ENCODE measurements around the gene C12orf76.
"Not testable (repeated sequence)": the region's sequence is repeated elsewhere in the genome, so short reads cannot be mapped to it uniquely, and the experiment has no call there.

Gene C12orf76

DNA sequence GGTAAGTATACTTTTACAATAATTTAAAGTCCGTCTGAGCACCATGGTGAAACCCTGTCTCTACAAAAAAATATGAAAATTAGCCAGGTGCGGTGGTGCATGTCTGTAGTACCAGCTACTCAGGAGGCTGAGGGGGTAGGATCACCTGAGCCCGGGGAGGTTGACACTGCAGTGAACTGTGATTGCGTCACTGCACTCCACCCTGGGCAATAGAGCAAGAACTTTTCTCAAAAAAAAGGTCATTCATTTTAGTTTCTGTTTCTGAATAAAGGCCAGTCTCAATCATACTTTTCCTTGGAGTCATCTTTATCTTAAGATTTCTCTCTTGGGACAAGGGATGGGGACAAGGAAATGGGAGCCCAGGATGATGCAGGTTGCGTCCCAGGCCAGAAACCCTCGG is 36.2 kb downstream of the C12orf76 start:
- Histone ChIP-seq H3K36me3 (ENCODE audit: control insufficient read depth in 2 of 2, insufficient read depth in 1 of 2, low read length in 2 of 2) (peaks cover 14 to 36% of the 10 kb centered on the region in 2 experiments), H3K9me3 (ENCODE audit: control insufficient read depth, insufficient read depth, low read depth, low read length) (no peaks in the 10 kb centered on the region), H3K27ac (ENCODE audit: extremely low read depth, low read depth, low read length) (no peak overlapping the region), H3K4me1 (ENCODE audit: control insufficient read depth, insufficient read depth, low read length) (no peaks in the 10 kb centered on the region), H3K4me3 (ENCODE audit: low read depth, low read length) (no peak overlapping the region)
- CTCF ChIA-PET, result interaction anchor here (0.9 kb wide), 1 partner anchor 12 kb away, joined by 3 read pairs; no protein-coding TSS in a partner anchor
- TF ChIP-seq, protein P1, sequence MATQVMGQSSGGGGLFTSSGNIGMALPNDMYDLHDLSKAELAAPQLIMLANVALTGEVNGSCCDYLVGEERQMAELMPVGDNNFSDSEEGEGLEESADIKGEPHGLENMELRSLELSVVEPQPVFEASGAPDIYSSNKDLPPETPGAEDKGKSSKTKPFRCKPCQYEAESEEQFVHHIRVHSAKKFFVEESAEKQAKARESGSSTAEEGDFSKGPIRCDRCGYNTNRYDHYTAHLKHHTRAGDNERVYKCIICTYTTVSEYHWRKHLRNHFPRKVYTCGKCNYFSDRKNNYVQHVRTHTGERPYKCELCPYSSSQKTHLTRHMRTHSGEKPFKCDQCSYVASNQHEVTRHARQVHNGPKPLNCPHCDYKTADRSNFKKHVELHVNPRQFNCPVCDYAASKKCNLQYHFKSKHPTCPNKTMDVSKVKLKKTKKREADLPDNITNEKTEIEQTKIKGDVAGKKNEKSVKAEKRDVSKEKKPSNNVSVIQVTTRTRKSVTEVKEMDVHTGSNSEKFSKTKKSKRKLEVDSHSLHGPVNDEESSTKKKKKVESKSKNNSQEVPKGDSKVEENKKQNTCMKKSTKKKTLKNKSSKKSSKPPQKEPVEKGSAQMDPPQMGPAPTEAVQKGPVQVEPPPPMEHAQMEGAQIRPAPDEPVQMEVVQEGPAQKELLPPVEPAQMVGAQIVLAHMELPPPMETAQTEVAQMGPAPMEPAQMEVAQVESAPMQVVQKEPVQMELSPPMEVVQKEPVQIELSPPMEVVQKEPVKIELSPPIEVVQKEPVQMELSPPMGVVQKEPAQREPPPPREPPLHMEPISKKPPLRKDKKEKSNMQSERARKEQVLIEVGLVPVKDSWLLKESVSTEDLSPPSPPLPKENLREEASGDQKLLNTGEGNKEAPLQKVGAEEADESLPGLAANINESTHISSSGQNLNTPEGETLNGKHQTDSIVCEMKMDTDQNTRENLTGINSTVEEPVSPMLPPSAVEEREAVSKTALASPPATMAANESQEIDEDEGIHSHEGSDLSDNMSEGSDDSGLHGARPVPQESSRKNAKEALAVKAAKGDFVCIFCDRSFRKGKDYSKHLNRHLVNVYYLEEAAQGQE (tag by site-specific recombination; IDR thresholded peaks at IDR 0.05), result no peak
- TF ChIP-seq ZBTB48 (tag by site-specific recombination; IDR thresholded peaks at IDR 0.05), result no peak
- POLR2A ChIA-PET, result no interaction called here

DNA sequence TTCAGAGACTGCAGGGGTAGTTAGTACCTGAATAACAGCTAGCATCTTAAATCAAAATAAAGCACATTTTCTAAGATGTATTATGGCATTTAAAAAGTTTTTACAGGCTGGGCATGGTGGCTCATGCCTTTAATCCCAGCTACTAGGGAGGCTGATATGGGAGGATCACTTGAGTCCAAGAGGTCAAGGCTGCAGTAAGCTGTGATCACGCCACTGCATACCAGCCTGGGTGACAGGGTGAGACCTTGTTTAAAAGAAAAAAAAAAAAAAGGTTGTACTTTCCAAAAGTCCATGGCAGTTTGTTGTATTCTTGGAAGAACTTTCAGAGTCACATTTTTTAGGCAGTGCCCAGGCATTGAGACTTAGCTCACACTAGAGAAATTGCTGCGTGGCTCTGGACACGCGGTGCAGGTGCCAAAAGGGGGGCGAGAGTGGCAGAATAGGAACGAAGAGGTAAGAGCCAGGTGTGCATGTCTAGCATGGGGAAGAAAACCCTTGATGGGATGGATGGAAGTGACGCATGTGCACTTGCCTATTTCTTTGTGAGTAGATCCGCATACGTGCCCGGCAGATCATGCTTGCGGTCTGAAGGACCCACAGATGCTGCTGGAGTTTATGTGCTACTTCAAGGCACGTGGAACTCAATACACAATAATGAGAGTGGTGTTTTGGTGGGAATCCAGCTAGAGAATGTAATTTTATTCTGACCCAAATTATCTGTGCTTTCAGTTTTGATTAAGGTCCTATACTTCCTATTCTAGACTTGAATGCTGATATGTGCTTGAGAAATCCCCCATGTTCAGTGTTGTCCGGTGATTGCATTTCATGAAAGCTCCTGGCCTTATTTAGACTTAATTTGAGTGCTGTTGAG is 37.2 kb downstream of the C12orf76 start:
- ChIA-PET POLR2A (interaction anchor here (1.3 kb wide), 1 partner anchor 13 kb away, joined by 7 read pairs; the partner anchor contains the start of gene ANKRD13A), CTCF (no interaction called here)
- Histone ChIP-seq H3K9me3 (ENCODE audit: control insufficient read depth, insufficient read depth, low read depth, low read length) (no peaks in the 10 kb centered on the region), H3K36me3 (ENCODE audit: control insufficient read depth in 2 of 2, insufficient read depth in 1 of 2, low read length in 2 of 2) (peaks cover 10 to 29% of the 10 kb centered on the region in 2 experiments), H3K4me1 (ENCODE audit: control insufficient read depth, insufficient read depth, low read length) (no peaks in the 10 kb centered on the region), H3K4me3 (ENCODE audit: low read depth, low read length) (no peak overlapping the region), H3K27ac (ENCODE audit: extremely low read depth, low read depth, low read length) (no peak overlapping the region)
- no peak for TF ChIP-seq ZNF350 (tag by site-specific recombination; IDR thresholded peaks at IDR 0.05)
- no peak for TF ChIP-seq ZNF10 (tag by site-specific recombination; IDR thresholded peaks at IDR 0.05)
- TF ChIP-seq ZNF266 (tag by site-specific recombination; IDR thresholded peaks at IDR 0.05; ENCODE audit: low read depth), result no peak
- no peak for TF ChIP-seq ZNF423 (tag by site-specific recombination; IDR thresholded peaks at IDR 0.05)
- TF ChIP-seq, protein P2, sequence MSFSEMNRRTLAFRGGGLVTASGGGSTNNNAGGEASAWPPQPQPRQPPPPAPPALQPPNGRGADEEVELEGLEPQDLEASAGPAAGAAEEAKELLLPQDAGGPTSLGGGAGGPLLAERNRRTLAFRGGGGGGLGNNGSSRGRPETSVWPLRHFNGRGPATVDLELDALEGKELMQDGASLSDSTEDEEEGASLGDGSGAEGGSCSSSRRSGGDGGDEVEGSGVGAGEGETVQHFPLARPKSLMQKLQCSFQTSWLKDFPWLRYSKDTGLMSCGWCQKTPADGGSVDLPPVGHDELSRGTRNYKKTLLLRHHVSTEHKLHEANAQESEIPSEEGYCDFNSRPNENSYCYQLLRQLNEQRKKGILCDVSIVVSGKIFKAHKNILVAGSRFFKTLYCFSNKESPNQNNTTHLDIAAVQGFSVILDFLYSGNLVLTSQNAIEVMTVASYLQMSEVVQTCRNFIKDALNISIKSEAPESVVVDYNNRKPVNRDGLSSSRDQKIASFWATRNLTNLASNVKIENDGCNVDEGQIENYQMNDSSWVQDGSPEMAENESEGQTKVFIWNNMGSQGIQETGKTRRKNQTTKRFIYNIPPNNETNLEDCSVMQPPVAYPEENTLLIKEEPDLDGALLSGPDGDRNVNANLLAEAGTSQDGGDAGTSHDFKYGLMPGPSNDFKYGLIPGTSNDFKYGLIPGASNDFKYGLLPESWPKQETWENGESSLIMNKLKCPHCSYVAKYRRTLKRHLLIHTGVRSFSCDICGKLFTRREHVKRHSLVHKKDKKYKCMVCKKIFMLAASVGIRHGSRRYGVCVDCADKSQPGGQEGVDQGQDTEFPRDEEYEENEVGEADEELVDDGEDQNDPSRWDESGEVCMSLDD (tag by site-specific recombination; IDR thresholded peaks at IDR 0.05), result no peak
- no peak for TF ChIP-seq WT1 (tag by site-specific recombination; IDR thresholded peaks at IDR 0.05)
- TF ChIP-seq ZNF211 (tag by site-specific recombination; IDR thresholded peaks at IDR 0.05; ENCODE audit: low read depth), result no peak
- no peak for TF ChIP-seq FEZF1 (tag by site-specific recombination; IDR thresholded peaks at IDR 0.05)
- TF ChIP-seq, protein P3, sequence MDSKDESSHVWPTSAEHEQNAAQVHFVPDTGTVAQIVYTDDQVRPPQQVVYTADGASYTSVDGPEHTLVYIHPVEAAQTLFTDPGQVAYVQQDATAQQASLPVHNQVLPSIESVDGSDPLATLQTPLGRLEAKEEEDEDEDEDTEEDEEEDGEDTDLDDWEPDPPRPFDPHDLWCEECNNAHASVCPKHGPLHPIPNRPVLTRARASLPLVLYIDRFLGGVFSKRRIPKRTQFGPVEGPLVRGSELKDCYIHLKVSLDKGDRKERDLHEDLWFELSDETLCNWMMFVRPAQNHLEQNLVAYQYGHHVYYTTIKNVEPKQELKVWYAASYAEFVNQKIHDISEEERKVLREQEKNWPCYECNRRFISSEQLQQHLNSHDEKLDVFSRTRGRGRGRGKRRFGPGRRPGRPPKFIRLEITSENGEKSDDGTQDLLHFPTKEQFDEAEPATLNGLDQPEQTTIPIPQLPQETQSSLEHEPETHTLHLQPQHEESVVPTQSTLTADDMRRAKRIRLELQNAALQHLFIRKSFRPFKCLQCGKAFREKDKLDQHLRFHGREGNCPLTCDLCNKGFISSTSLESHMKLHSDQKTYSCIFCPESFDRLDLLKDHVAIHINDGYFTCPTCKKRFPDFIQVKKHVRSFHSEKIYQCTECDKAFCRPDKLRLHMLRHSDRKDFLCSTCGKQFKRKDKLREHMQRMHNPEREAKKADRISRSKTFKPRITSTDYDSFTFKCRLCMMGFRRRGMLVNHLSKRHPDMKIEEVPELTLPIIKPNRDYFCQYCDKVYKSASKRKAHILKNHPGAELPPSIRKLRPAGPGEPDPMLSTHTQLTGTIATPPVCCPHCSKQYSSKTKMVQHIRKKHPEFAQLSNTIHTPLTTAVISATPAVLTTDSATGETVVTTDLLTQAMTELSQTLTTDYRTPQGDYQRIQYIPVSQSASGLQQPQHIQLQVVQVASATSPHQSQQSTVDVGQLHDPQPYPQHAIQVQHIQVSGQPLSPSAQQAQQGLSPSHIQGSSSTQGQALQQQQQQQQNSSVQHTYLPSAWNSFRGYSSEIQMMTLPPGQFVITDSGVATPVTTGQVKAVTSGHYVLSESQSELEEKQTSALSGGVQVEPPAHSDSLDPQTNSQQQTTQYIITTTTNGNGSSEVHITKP (tag by site-specific recombination; IDR thresholded peaks at IDR 0.05), result no peak
- TF ChIP-seq, protein P1 (tag by site-specific recombination; IDR thresholded peaks at IDR 0.05), result no peak
- TF ChIP-seq ZNF416 (tag by site-specific recombination; IDR thresholded peaks at IDR 0.05), result no peak

DNA sequence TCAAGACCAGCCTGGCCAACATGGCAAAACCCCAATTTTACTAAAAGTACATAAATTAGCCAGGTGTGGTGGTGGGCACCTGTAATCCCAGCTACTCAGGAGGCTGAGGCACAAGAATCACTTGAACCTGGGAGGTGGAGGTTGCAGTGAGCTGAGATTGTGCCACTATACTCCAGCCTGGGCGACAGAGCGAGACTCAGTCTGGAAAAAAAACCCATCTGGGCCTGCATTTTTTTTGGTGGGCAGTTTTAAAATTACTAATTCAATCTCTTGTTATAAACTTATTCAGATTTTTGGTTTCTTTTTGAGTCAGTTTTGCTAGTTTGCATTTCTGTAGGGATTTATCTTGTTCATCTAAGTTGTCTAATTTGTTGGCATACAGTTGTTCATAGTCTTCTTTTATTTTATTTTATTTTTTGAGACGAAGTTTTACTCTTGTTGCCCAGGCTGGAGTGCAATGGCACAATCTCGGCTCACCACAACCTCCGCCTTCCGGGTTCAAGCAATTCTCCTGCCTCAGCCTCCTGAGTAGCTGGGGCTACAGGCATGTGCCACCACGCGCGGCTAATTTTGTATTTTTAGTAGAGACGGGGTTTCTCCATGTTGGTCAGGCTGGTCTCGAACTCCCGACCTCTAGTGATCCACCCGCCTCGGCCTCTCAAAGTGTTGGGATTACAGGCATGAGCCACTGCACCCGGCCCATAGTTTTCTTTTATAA is 39.5 kb downstream of the C12orf76 start:
- H3K4me3 ChIP-seq (ENCODE audit: low read depth, low read length); H3K9me3 ChIP-seq (ENCODE audit: control insufficient read depth, insufficient read depth, low read depth, low read length); H3K4me1 ChIP-seq (ENCODE audit: control insufficient read depth, insufficient read depth, low read length); H3K27ac ChIP-seq (ENCODE audit: extremely low read depth, low read depth, low read length); CTCF ChIA-PET; POLR2A ChIA-PET: not testable (repeated sequence)
- peaks cover 7 to 18% of the 10 kb centered on the region in 2 experiments for H3K36me3 ChIP-seq (ENCODE audit: control insufficient read depth in 2 of 2, insufficient read depth in 1 of 2, low read length in 2 of 2)
